ENCODE measurements around the gene BLNK.

The BLNK gene

GRCh38 chr10:96170230-96170629 lies 101.1 kb downstream of the BLNK start:
- Histone ChIP-seq H3K4me2 (ENCODE audit: insufficient read depth, low read length) (no peak overlapping the region), H3K4me3 (ENCODE audit: low read depth in 1 of 2, low read length in 2 of 2) (no peak overlapping the region), H3K27ac (ENCODE audit: low read length) (no peak overlapping the region), H3K27me3 (ENCODE audit: insufficient read depth, low read length, poor library complexity) (no peaks in the 10 kb centered on the region), H4K20me1 (ENCODE audit: insufficient read depth, low read length) (no peaks in the 10 kb centered on the region), H2AFZ (ENCODE audit: low read depth, low read length) (no peak overlapping the region), H3K4me1 (ENCODE audit: insufficient read depth, low read length) (no peaks in the 10 kb centered on the region), H3K9ac (ENCODE audit: low read depth, low read length) (no peak overlapping the region), H3K36me3 (ENCODE audit: insufficient read depth, low read length) (no peaks in the 10 kb centered on the region), H3K9me3 (ENCODE audit: insufficient read depth, low read length, severe bottlenecking) (peaks cover 8% of the 10 kb centered on the region), H3K79me2 (ENCODE audit: insufficient read depth, low read length) (no peaks in the 10 kb centered on the region)
- no peak for TF ChIP-seq EZH2 (IDR thresholded peaks at IDR 0.05; ENCODE audit: borderline replicate concordance, low read depth, low read length, severe bottlenecking)
- TF ChIP-seq CTCF (IDR thresholded peaks at IDR 0.05; ENCODE audit: borderline replicate concordance, extremely low read depth, low read length, poor library complexity, severe bottlenecking) = no peak
- no peak for ATAC-seq (ENCODE audit: insufficient read depth, low read depth)
- DNase-seq = no peak

- no peak for DNase-seq
- Histone ChIP-seq H3K4me1 (ENCODE audit: insufficient read depth, low read length) (no peaks in the 10 kb centered on the region), H3K4me2 (ENCODE audit: insufficient read depth, low read length) (no peak overlapping the region), H3K27ac (ENCODE audit: low read length) (no peak overlapping the region), H2AFZ (ENCODE audit: low read depth, low read length) (no peak overlapping the region), H3K4me3 (ENCODE audit: low read depth in 1 of 2, low read length in 2 of 2) (no peak overlapping the region), H3K36me3 (ENCODE audit: insufficient read depth, low read length) (no peaks in the 10 kb centered on the region), H3K79me2 (ENCODE audit: insufficient read depth, low read length) (no peaks in the 10 kb centered on the region), H3K9me3 (ENCODE audit: insufficient read depth, low read length, severe bottlenecking) (peaks cover 8% of the 10 kb centered on the region), H3K27me3 (ENCODE audit: insufficient read depth, low read length, poor library complexity) (no peaks in the 10 kb centered on the region), H3K9ac (ENCODE audit: low read depth, low read length) (no peak overlapping the region), H4K20me1 (ENCODE audit: insufficient read depth, low read length) (no peaks in the 10 kb centered on the region)
- no peak for ATAC-seq (ENCODE audit: insufficient read depth, low read depth)
- TF ChIP-seq CTCF (IDR thresholded peaks at IDR 0.05; ENCODE audit: borderline replicate concordance, extremely low read depth, low read length, poor library complexity, severe bottlenecking) (no peak), EZH2 (IDR thresholded peaks at IDR 0.05; ENCODE audit: borderline replicate concordance, low read depth, low read length, severe bottlenecking) (no peak)
Measured at GRCh38 chr10:96168546-96168945, 102.8 kb downstream of the BLNK start.

- H3K9me3 ChIP-seq (ENCODE audit: insufficient read depth, low read length, severe bottlenecking) = peaks cover 8% of the 10 kb centered on the region
- no peak for ATAC-seq (ENCODE audit: insufficient read depth, low read depth)
Measured at GRCh38 chr10:96165726-96166125, 105.6 kb downstream of the BLNK start.

More at GRCh38 chr10:96165726-96166125, 105.6 kb downstream of the BLNK start:
- H3K79me2 ChIP-seq (ENCODE audit: insufficient read depth, low read length) = no peaks in the 10 kb centered on the region
- no peak overlapping the region for H3K4me2 ChIP-seq (ENCODE audit: insufficient read depth, low read length)
- TF ChIP-seq CTCF (IDR thresholded peaks at IDR 0.05; ENCODE audit: borderline replicate concordance, extremely low read depth, low read length, poor library complexity, severe bottlenecking) (no peak), EZH2 (IDR thresholded peaks at IDR 0.05; ENCODE audit: borderline replicate concordance, low read depth, low read length, severe bottlenecking) (no peak)
- no peaks in the 10 kb centered on the region for H3K4me1 ChIP-seq (ENCODE audit: insufficient read depth, low read length)
- no peak for DNase-seq
- no peak overlapping the region for H3K4me3 ChIP-seq (ENCODE audit: low read depth in 1 of 2, low read length in 2 of 2)
- H3K9ac ChIP-seq (ENCODE audit: low read depth, low read length) = no peak overlapping the region
- no peak overlapping the region for H2AFZ ChIP-seq (ENCODE audit: low read depth, low read length)
- no peak overlapping the region for H3K27ac ChIP-seq (ENCODE audit: low read length)
- no peaks in the 10 kb centered on the region for H4K20me1 ChIP-seq (ENCODE audit: insufficient read depth, low read length)
- H3K36me3 ChIP-seq (ENCODE audit: insufficient read depth, low read length) = no peaks in the 10 kb centered on the region
- no peaks in the 10 kb centered on the region for H3K27me3 ChIP-seq (ENCODE audit: insufficient read depth, low read length, poor library complexity)

Data from DND-41 (cell line).